KMS-11 (cell line): ENCODE results near the gene LRRC30.

Source experiments
- H2AFZ ChIP-seq: fragments of 200-600 bp; sonication (generic); 2 replicates; pipeline ENCODE4 v1.6.1; 2016; ENCODE audit warnings: antibody characterized with exemption, mixed run types, low read depth
- H3K27ac ChIP-seq: fragments of 200-600 bp; sonication (generic); 2 replicates; pipeline ENCODE4 v1.6.1; 2016; ENCODE audit warnings: mild to moderate bottlenecking, mixed run types
- H3K27me3 ChIP-seq: fragments of 200-600 bp; sonication (generic); 2 replicates; pipeline ENCODE4 v1.6.1; 2017; ENCODE audit warnings: mild to moderate bottlenecking, low read depth, mixed run types, moderate library complexity; ENCODE audit not compliant: insufficient read depth
- H3K36me3 ChIP-seq: fragments of 200-600 bp; sonication (generic); 2 replicates; pipeline ENCODE4 v1.6.1; 2017; ENCODE audit warnings: mild to moderate bottlenecking, mixed run types; ENCODE audit not compliant: insufficient read depth
- H3K4me1 ChIP-seq: fragments of 200-600 bp; sonication (generic); 2 replicates; pipeline ENCODE4 v1.6.1; 2016; ENCODE audit warnings: mild to moderate bottlenecking, low read depth, mixed run types; ENCODE audit not compliant: poor library complexity, severe bottlenecking
- H3K4me2 ChIP-seq: fragments of 200-600 bp; sonication (generic); 2 replicates; pipeline ENCODE4 v1.7.0; 2016; ENCODE audit warnings: mild to moderate bottlenecking, mixed run types
- H3K4me3 ChIP-seq: fragments of 200-600 bp; sonication (generic); IDR thresholded peaks from 2 replicates; pipeline ENCODE4 v1.6.1; 2017; ENCODE audit warnings: low read depth, low read length, mixed read lengths; ENCODE audit not compliant: insufficient read depth
- H3K79me2 ChIP-seq: fragments of 200-600 bp; sonication (generic); 2 replicates; pipeline ENCODE4 v1.6.1; 2016; ENCODE audit warnings: low read depth, mixed run types; ENCODE audit not compliant: insufficient read depth
- H3K9ac ChIP-seq: fragments of 200-600 bp; sonication (generic); 2 replicates; pipeline ENCODE4 v1.6.1; 2016; ENCODE audit warnings: mild to moderate bottlenecking, mixed run types
- H4K20me1 ChIP-seq: fragments of 200-600 bp; sonication (generic); 2 replicates; pipeline ENCODE4 v1.6.1; 2016; ENCODE audit warnings: mild to moderate bottlenecking, mixed run types; ENCODE audit not compliant: insufficient read depth
- CTCF ChIP-seq: fragments of 200-600 bp; sonication (generic); conservative IDR thresholded peaks from 2 replicates; pipeline ENCODE4 v1.6.1; 2017; ENCODE audit warnings: low read depth, mild to moderate bottlenecking, antibody characterized with exemption, low read length, moderate library complexity, mixed read lengths

The LRRC30 gene

GRCh38 chr18:7257426-7257740 lies 26.5 kb downstream of the LRRC30 start:
- Histone ChIP-seq H3K9ac (no peak overlapping the region), H4K20me1 (no peaks in the 10 kb centered on the region), H3K4me3 (no peak overlapping the region), H3K27ac (no peak overlapping the region), H3K79me2 (no peaks in the 10 kb centered on the region), H3K27me3 (no peaks in the 10 kb centered on the region), H3K36me3 (no peaks in the 10 kb centered on the region), H2AFZ (no peak overlapping the region), H3K4me2 (no peak overlapping the region), H3K4me1 (no peaks in the 10 kb centered on the region)
- TF ChIP-seq CTCF, result no peak

GRCh38 chr18:7259475-7259874 lies 28.6 kb downstream of the LRRC30 start:
- TF ChIP-seq CTCF, result no peak
- Histone ChIP-seq H4K20me1 (no peaks in the 10 kb centered on the region), H3K4me1 (no peaks in the 10 kb centered on the region), H3K36me3 (no peaks in the 10 kb centered on the region), H3K9ac (no peak overlapping the region), H3K79me2 (no peaks in the 10 kb centered on the region), H3K4me3 (no peak overlapping the region), H3K27me3 (no peaks in the 10 kb centered on the region), H3K27ac (no peak overlapping the region), H2AFZ (no peak overlapping the region), H3K4me2 (no peak overlapping the region)

- no peaks in the 10 kb centered on the region for H3K36me3 ChIP-seq
These were observed 30.3 kb downstream of the LRRC30 start for GRCh38 chr18:7261199-7261598.

GRCh38 chr18:7267973-7268372 lies 37.1 kb downstream of the LRRC30 start:
- Histone ChIP-seq H3K27me3 (no peaks in the 10 kb centered on the region), H3K4me1 (no peaks in the 10 kb centered on the region), H4K20me1 (no peaks in the 10 kb centered on the region), H2AFZ (no peak overlapping the region), H3K4me2 (no peak overlapping the region), H3K36me3 (no peaks in the 10 kb centered on the region), H3K79me2 (no peaks in the 10 kb centered on the region), H3K9ac (no peak overlapping the region), H3K27ac (no peak overlapping the region), H3K4me3 (no peak overlapping the region)
- TF ChIP-seq CTCF, result no peak

More at GRCh38 chr18:7261199-7261598, 30.3 kb downstream of the LRRC30 start:
- Histone ChIP-seq H3K27me3 (no peaks in the 10 kb centered on the region), H2AFZ (no peak overlapping the region), H3K9ac (no peak overlapping the region), H3K4me2 (no peak overlapping the region), H3K27ac (no peak overlapping the region), H3K4me3 (no peak overlapping the region), H3K79me2 (no peaks in the 10 kb centered on the region), H3K4me1 (no peaks in the 10 kb centered on the region), H4K20me1 (no peaks in the 10 kb centered on the region)
- TF ChIP-seq CTCF, result no peak

- no peak for TF ChIP-seq CTCF
- Histone ChIP-seq H3K4me1 (no peaks in the 10 kb centered on the region), H3K9ac (no peak overlapping the region), H3K4me3 (no peak overlapping the region), H3K27me3 (no peaks in the 10 kb centered on the region), H4K20me1 (no peaks in the 10 kb centered on the region), H3K4me2 (no peak overlapping the region), H3K27ac (no peak overlapping the region), H2AFZ (no peak overlapping the region), H3K36me3 (no peaks in the 10 kb centered on the region), H3K79me2 (no peaks in the 10 kb centered on the region)
These were observed 39.1 kb downstream of the LRRC30 start for GRCh38 chr18:7269942-7270341.
